Ammon's horn (tissue), 1 donor: Measurements from ENCODE around the gene IDI1.
"Not testable (repeated sequence)": the region's sequence is repeated elsewhere in the genome, so short reads cannot be mapped to it uniquely, and the experiment has no call there.

ENCODE experiments used
- DNase-seq: peaks from one replicate; pipeline ENCODE4 v3.0.0-alpha.2; 2016; ENCODE audit warnings: low spot score

Gene IDI1

GRCh38 chr10:1048732-1049424, at the start of gene IDI1:
TSS of gene IDI1 (minus strand) at chr10:1049119. CDS start at chr10:1049003, 116 bp downstream.
- peak; percentile 98 for DNase-seq

- no peak for DNase-seq
These were observed 48.5 kb upstream of the IDI1 start for GRCh38 chr10:1097436-1097835.

DNA sequence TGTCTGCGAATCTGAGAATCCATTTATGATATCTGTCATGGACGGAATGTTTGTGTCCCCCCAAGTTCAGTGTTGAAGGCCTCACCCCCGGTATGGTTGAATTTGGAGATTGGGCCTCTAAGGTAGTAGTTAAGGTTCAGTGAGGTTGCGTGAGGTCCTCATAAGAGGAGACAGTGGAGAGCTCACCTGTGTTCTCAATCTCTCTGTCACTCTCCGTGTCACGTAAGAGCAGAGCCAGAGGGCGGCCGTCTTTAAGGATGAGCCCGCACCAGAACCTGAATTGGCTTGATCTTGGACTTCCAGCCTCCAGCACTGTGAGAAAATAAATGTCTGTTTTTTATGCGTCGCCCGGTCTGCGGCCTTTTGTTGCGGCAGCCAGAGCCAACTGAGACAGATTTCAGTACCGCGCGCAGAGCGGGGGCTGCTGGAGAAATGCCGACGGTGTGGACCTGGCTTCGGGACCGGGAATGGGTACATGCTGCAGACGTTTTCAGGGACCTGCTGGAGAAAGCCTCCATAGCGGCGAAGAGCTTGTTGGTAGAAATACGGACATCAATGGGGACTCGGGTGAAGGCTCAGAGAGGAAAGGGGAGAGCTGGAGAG, 47.5 kb upstream of the IDI1 start:
- DNase-seq, result no peak

- no peak for DNase-seq
These were observed 46.6 kb upstream of the IDI1 start for GRCh38 chr10:1095498-1095897.

DNA sequence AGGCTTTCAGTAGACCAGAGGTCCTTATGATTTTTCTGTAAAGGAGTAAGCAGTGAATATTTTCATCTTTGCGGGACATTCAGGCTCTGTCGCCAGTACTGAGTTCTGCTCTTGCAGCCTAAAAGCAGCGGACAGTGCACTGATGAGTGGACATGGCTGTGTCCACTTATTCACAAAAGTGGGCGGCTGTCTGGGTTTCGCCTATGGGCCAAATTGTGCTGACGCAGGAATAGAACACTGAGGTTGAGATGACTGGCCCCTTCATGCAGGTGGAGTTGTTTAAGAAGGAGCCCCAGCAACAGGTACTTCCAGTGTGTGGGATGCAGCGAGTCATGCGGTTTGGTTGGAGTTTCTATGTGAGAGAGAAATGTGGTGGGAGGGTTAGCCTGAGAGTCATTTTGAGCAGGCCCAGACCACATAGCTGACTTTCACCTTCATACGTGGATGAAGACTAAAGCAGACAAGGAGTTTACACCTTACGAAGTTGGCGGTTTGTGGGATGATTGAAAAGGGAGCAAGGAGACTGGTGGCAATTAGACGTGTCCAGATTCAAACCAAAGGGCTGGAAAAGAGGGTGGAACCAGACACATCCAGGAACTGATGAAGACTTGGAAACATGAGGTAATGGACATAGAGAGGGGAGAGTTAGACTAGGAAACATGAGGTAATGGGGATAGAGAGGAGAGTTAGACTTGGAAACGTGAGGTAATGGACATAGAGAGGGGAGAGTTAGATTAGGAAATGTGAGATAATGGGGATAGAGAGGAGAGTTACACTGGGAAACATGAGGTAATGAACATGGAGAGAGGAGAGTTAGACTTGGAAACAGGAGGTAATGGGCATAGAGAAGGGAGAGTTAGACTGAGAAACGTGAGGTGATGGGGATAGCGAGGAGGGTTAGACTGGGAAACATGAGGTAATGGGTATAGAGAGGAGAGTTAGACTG, 45.5 kb upstream of the IDI1 start:
- DNase-seq, result no peak

DNA sequence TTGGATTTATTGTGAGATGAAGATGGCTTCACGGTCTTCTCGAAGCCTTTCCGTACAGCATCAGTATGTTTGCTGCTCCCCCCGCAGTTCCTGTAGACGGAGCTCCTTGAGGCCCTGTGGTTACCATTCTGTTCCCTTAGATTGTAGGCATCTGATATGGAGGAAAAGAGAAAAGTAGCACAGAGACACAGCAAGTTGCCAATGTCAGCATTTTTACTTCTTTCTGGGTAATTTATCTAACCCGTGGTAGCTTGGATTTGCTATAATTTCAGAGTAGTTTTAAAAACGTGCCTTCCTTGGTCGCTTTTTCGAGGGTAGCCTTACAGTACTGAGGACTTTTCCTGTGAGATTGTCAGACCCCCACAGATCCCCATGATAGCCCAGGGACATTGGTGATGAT, 44.8 kb upstream of the IDI1 start:
- no peak for DNase-seq

- DNase-seq, result no peak
These were observed 41.8 kb upstream of the IDI1 start for GRCh38 chr10:1090696-1091095.

- DNase-seq, result no peak
These were observed 40.2 kb upstream of the IDI1 start for GRCh38 chr10:1089017-1089689.

- no peak for DNase-seq
These were observed 37.9 kb upstream of the IDI1 start for GRCh38 chr10:1086787-1087186.

DNA sequence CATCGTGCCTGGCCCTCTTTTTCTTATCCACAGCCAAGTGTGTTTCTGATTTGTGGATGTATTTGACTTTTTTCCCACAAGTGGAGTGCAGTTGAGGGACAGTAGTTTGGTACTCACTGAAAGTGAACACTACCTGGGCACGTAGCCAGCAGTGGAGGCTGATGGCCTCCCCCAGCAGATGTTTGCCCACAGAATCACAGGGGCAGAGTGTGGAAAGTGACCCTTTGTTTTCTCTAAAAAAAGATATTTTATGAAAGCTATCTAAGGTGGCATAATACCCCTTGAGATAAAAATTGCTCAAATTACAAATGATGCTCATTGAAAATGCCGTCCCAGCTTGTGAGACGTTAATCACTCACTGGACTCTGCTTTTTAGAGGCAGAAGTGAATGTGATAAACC, 36.3 kb upstream of the IDI1 start:
- no peak for DNase-seq

GRCh38 chr10:1084011-1084950, 35.4 kb upstream of the IDI1 start:
- no peak for DNase-seq

- DNase-seq, result no peak
These were observed 34.7 kb upstream of the IDI1 start for GRCh38 chr10:1083581-1083980.

GRCh38 chr10:1078668-1079067, 29.7 kb upstream of the IDI1 start:
- DNase-seq, result no peak

DNA sequence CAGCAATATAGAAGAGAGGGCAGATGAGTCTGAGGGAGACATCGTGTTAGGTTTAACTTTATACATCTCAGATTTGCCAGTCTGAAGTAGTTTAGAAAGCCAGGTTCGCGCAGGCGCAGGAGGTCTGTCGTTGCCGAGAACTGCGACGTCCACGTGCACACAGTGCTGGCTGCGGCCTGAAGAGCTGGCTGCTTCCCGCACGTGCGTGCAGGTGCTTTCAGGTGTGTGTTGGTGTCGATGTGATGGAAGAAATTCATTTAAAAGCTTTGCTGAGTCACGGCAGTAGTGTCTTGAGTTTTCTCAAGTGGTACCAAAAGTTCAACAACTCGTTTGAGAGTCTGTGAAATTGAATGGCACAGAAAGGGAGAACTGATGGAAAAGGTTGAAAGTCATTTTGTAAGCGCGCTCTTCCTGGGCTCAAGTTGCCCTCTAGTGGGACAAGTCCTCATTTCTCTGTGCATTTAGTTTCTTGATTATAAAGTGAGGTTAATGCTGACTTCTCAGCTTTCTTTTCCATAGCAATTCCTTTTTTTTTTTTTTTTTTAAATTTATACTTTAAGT, 25.9 kb upstream of the IDI1 start:
- no peak for DNase-seq

- no peak for DNase-seq
These were observed 25.3 kb upstream of the IDI1 start for GRCh38 chr10:1074052-1074747.

DNA sequence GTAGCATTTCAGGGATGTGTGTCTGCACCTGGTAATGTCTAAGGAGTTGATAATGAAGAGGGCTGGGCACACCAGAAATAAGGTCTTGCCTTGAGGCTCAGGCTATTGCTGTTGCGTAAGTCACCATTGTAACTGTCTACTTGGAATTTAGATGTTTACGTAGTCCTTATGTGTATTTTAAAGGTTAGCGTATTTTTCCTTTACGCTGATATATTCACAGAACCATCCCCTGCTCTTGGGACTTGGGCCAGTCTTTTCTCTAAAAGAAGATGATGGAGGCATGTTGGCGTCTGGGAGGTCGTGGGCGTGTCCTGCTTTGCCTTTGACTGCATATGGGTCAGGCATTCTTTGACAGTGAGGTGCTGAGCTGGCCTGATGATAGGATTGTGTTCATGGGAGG, 22.0 kb upstream of the IDI1 start:
- DNase-seq, result no peak

DNA sequence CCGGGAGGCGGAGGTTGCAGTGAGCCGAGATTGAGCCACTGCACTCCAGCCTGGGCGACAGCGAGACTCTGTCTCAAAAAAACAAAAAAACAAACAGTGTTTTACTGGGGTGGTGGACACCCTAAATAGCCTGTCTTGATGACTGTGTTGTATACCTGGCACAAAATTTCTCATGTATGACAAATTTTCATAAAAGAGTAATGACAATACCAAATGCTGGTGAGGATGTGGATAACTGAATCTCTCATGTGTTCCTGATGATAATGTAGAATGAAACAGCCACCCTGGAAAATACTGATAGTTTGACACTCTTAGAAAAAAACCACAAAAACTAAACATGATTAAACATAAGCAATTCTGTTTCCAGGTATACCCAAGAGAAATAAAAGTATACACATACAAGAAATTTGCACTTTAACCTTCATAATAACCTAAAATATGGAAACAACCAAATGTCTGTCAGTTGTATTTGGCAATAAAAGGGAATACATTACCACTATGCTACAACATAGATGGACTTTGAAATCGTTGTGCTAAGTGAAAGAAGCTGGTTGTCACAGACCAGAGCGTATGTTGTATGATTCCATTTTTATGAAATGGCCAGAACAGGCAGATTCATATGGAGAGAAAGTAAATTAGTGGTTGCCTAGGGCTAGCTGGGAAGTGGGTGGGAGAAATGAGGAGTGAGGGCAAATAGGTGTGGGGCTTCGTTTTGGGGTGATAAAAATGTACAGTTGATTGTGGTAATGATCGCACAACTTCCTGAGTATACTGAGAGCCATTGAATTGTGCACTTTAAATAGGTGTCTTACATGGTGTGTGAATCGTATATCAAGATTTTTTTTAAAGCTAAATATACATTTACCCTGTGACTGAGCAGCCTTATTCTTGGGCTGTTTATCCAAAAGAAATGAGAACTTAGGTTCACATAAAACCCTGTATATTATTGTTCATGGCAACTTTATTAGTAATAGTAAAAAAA, 19.8 kb upstream of the IDI1 start:
- no peak for DNase-seq

DNA sequence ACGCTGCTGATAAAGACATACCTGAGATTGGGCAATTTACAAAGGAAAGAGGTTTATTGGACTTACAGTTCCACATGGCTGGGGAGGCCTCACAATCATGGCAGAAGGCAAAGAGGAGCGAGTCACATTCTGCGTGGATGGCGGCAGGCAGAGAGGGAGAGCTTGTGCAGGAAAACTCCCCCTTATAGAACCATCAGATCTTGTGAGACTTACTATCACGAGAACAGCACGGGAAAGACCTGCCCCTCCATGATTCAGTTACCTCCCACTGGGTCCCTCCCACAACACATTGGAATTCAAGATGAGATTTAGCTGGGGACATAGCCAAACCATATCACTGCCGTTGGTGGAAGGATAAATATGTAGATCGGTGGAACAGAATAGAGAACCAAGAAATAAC, 17.8 kb upstream of the IDI1 start:
- DNase-seq, result not testable (repeated sequence)

- DNase-seq, result no peak
These were observed 16.0 kb upstream of the IDI1 start for GRCh38 chr10:1064964-1065247.
